Thoracic aorta endothelial cell (primary cell): ENCODE results near the gene HOXA6. TPM values are rescaled to one million over a fixed set of nuclear protein-coding genes. Genes with fewer than 3 reads are reported as not detected.

Source experiments
- total RNA-seq: library from RNA; depleted of rRNA; stranded (reverse); fragments of >200 nt; gene quantifications from 2 replicates; pipeline ENCODE4 v1.2.3, GENCODE V29; 2012

The HOXA6 gene
- total RNA-seq: 5.4 TPM in 1 of 2 replicates, not detected in the other

GRCh38 chr7:27147199-27148030, at the start of gene HOXA6:
Gene HOXA6 (minus strand): TSS chr7:27147774. CDS start chr7:27147749, 25 bp downstream.

GRCh38 chr7:27185013-27185853, 37.7 kb upstream of the HOXA6 start, which contains the start of gene HOXA11:
Gene HOXA11 (minus strand): TSS chr7:27185232. CDS start chr7:27185144, 88 bp downstream.

DNA sequence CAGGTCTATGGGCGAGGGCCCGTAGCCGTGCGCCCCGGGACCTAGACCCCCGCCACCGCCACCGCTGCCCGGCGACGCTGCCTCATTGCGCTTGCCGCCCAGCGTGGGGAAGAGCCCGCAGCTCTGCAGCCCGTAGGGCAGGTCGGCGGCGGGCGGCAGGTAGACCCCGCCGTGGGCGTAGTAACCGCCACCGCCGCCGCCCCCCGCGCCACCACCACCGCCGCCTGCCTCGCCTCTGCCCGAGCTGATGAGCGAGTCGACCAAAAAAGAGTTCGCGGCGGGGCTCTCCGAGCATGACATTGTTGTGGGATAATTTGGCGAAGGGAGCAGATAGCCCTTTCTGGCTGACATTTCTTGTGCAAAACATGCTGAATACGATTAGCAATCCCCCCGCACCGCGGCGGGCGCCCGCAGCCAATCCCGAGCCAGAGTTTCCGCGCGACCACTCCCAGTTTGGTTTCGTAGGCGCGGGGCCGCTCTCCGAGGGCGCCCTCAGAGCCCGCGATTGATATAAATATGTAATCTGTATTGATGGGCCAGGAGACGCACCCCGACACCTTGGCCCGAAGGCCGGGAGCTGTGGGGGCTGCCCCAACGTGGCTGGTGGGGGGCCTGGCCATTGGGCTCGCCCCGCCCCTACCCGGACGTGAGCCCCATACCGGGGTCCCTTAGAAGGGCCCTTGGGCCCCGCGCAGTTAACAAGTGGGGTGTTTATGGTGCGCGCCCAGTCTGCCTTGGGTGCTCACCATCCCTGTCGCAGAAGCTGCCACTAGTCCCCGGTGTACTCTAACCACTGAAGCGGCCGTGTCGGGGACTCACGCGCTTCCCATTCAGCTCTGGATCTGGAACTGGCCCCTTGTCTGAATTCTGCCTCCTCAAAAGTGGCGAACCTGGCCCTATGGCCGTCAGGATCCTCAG, 26.6 kb upstream of the HOXA6 start, which contains the start of gene HOXA10:
Gene HOXA10 (minus strand): TSS at position 365 of the 918 bp plus-strand sequence. CDS start 14 bp downstream, at position 351.

GRCh38 chr7:27165089-27165995, 17.8 kb upstream of the HOXA6 start, which contains the start of gene HOXA9:
Gene HOXA9 (minus strand): TSS chr7:27165537. CDS start chr7:27165457, 80 bp downstream.

GRCh38 chr7:27156508-27156898, 8.9 kb upstream of the HOXA6 start, which contains the start of gene HOXA7:
Gene HOXA7 (minus strand): TSS chr7:27156675. CDS start chr7:27156545, 130 bp downstream.

GRCh38 chr7:27151931-27152815, 4.6 kb upstream of the HOXA6 start, which contains the start of gene HOXA3:
Gene HOXA3 (minus strand): TSS chr7:27152583. CDS start chr7:27110640, 41,943 bp downstream.

GRCh38 chr7:27143023-27143949, 4.3 kb downstream of the HOXA6 start, which contains the start of gene HOXA5:
Gene HOXA5 (minus strand): TSS chr7:27143681. CDS start chr7:27143607, 74 bp downstream.

GRCh38 chr7:27130540-27131389, 16.8 kb downstream of the HOXA6 start, which contains the start of gene HOXA4:
Gene HOXA4 (minus strand): TSS chr7:27130757. CDS start chr7:27130733, 24 bp downstream.

GRCh38 chr7:27102581-27103442, 44.8 kb downstream of the HOXA6 start, which contains the start of gene HOXA2:
Gene HOXA2 (minus strand): TSS chr7:27102683. CDS start chr7:27102500, 183 bp downstream.

GRCh38 chr7:27095897-27096767, 51.4 kb downstream of the HOXA6 start, which contains the start of gene HOXA1:
Gene HOXA1 (minus strand): TSS chr7:27096000. CDS start chr7:27095912, 88 bp downstream.

